ENCODE data around the gene MUC5B.

DNA sequence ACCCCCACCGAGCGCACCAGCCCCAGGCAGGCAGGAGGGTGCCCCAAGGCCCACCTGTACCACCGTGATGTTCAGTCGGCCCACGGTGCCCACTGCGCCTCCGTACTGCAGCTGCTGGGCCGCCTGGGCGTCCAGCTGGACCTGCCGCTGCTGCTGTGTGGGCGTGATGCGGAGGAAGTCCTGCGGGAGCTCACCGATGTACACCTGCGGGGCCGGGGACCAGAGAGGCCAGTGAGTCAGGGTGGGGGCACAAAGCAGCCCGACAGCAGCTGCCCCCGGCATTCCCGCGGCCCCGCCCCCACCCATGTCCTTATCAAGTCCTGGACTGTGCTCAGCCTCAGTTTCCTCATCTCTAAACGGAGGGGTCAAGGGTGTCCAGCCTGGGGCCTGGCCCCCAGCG lies 72.7 kb downstream of the MUC5B start:
- TF ChIP-seq, protein P1, sequence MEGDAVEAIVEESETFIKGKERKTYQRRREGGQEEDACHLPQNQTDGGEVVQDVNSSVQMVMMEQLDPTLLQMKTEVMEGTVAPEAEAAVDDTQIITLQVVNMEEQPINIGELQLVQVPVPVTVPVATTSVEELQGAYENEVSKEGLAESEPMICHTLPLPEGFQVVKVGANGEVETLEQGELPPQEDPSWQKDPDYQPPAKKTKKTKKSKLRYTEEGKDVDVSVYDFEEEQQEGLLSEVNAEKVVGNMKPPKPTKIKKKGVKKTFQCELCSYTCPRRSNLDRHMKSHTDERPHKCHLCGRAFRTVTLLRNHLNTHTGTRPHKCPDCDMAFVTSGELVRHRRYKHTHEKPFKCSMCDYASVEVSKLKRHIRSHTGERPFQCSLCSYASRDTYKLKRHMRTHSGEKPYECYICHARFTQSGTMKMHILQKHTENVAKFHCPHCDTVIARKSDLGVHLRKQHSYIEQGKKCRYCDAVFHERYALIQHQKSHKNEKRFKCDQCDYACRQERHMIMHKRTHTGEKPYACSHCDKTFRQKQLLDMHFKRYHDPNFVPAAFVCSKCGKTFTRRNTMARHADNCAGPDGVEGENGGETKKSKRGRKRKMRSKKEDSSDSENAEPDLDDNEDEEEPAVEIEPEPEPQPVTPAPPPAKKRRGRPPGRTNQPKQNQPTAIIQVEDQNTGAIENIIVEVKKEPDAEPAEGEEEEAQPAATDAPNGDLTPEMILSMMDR (conservative IDR thresholded peaks at IDR 0.05; ENCODE audit: low read depth, low read length) = no peak
- no peak for TF ChIP-seq EZH2 (IDR thresholded peaks at IDR 0.05; ENCODE audit: low read length, unreplicated experiment)

Data from PC-3 (cell line).